GM19238 (cell line): ENCODE measurements around the gene GLP2R.
"Not testable (repeated sequence)": the region's sequence is repeated elsewhere in the genome, so short reads cannot be mapped to it uniquely, and the experiment has no call there.

Source experiments
- DNase-seq: peaks from one replicate; pipeline ENCODE4 v3.0.0; 2011; ENCODE audit warnings: low spot score; ENCODE audit not compliant: insufficient read length

The GLP2R gene

DNA sequence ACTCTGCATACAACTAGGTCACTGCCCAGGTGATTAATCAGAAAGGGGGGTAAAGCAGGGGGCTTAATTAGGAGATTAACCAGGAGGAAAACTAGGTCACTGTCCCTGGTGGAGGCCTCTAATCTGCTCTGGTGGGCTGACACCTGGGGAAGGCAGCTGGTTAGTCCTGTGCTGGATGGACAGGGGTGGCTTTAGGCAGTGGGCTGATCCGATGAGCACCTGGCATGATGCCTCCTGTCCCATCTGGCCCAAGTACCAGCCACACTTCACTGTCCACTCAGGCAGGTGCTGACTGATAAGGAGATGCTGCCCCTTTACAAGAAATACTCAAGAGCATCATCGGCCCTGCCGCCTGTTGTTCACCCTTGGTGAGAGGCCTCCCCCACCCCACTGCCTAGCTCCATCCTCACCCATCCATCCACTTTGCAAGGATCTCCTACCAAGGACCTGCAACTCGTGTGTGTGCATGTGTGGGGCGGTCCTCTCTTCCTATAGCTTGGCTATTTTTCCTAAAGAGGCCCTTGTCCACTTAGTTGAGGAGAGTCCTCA, 93.2 kb downstream of the GLP2R start:
- no peak for DNase-seq

DNA sequence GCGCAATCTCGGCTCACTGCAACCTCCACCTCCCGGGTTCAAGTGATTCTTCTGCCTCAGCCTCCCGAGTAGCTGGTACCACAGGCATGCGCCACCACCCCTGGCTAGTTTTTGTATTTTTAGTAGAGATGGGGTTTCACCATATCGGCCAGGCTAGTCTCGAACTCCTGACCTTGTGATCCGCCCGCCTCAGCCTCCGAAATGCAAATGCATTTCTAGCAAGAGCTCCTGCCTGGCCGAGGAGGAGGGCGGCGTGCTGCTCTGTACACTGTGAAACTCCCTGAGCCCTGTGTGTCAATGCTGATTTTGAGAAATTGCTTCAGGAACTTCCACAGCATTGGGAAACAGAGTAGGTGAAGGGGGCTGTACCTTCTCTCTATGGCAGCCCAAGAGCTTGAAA, 95.5 kb downstream of the GLP2R start:
- DNase-seq = not testable (repeated sequence)

DNA sequence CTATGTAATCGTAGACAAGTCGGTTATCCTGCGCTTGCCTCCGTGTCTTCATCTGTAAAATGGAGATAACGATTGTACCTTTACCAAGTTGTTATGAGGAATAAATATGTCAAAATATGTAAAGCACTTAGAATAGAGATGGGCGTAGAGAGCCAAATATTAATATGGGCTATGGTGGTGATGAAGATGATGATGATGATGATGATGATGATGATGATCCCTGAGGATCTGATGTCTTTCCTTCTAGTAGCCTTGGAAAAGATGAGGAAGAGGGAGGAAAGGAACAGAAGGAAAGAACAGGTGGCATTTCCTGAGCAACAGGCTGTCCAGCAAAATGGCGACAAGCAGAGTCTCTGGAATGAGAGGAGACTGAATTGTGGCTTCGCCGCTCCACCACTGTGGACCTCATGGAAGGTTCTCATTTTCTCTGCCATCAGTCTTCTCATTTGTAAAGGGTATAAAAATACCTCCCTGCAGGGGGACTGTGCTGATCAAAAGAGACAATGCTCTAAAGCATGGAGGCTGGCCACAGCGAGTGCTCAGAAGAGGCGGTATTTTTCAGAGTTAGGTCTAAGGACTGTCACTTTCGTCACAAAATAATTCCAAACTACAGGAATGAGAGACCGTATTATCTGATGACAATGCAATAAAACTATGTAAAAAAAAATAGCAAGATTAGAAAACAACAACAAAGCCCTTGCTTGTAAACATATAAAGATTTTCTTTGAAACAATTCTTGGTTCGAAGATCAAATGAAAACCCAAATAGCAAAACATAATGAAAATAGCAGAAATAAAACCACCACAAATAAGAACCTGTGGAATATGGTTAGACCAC, 96.5 kb downstream of the GLP2R start:
- no peak for DNase-seq

DNA sequence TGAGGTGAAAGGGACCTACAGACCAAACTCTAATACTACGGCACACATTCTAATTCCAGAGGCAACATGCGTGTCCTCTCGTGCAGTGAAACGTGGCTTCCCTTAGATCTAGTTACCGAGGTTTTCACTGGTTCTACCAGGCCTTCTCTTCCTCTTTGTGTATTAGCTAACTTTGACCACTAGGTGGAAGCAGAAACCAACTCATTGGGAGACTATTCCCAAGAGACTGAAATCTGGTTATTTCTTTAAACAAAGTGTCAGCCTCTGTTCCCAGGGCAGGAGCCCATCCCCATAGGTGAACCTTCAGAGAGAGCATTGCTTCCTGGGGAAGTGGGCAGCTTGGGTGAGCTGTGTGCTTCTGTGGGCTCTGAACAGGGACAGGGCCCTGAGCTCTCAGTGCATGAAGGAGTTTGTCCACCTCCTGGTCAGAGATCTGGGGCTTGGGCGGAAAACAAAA, 99.0 kb downstream of the GLP2R start:
- DNase-seq = peak; percentile 30

DNA sequence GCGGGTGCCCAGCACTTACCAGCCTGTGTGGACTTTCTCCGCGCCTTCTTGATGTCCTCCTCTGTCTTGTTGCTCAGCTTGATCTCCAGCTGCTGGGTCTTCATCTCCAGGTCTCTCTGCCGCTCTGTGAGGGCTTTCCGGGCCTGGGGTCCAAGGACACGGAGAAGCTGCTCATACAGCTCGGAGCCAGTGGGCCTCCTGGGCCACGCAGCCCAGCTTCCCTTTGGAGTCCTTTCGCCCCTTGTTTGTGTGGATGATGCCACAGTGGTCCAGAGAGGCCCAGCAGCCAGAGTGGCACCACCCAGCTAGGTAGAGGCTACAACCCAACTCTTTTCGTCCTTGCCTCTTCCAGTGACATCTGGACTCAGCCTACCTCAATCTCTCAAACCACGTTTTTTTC, 99.7 kb downstream of the GLP2R start:
- no peak for DNase-seq

DNA sequence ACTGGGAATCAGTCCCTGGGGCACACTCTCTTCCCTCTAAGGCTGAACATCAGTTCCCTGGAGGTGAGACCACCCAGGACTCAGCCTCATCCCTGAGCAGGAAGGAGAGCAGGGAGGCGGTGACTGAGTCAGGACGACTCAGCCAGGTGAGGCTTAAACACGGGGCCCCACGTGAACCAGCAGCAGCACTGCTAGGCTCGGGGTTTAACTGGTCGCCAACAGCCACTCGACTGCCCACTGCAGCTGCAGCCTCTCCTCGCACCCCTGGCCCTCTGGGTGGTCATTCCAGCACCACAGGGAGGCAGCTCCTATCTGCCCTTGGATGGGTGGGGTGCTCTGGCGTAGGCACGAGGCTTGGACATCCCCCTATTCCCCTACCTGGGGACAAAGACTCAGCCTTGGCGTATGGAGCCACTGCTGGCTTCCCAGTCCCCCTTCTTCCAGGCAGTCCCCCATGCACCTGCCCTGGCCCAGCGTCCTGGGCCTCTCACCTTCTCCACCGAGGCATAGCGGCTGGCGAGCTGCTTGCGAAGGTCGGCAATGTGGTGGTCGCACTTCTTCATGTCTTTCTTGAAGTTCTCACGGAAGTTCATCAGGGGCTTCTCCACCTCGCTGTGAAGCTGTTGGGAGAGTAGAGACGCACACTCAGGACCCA, 100.6 kb downstream of the GLP2R start:
- no peak for DNase-seq

DNA sequence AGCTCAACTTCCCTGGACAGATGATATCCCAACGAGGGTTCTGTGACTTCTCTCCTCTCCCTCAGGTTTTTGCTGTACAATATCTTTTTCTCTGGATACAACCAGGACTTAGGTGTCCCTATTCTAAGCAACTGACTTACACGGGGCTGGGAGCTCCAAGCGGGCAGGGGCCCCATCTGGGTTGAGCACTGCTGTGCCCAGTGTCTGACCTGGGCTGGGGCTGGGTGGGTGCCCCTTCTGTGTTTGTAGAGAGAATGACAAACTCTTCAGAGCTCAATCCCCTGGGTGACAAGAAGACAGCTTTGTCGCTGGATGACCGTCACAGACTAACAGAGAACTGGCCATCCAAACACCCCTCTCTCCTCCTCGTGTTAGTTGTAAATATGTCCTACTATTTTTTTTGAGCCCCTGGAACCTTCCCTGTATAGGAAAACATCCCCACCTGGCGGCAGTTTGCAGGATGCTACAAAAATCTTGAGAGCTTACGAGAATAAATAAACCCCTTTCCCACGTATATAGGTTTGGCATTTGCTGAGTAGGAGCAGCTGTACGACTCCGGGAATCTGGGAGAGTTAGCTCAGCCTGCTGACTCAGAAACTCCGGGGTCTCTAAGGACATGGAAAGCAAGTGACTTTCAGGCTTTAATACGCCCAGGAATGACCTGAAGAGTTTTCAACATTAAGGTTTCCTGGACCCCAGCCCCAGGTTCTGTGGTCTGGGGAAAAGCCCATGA, 103.0 kb downstream of the GLP2R start:
- DNase-seq = no peak

DNA sequence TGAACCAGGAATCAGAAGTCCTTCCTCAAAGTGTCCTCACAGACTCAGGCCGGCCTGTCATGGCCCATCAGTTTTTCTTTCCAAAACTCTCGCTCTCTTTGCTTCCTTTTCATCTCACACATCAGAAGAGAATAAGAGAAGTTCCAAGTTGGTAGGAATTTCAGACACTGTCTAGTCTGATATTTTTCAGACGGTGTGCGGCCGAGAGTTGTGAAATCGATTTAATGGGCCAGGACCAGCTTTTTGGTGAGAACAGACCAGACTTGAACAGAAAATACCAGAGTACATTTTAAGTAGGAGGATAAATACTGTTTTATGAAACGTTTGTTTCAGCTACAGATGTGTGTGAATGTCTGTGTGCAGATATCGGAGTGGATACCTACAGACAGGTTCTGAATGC, 104.1 kb downstream of the GLP2R start:
- DNase-seq = no peak

DNA sequence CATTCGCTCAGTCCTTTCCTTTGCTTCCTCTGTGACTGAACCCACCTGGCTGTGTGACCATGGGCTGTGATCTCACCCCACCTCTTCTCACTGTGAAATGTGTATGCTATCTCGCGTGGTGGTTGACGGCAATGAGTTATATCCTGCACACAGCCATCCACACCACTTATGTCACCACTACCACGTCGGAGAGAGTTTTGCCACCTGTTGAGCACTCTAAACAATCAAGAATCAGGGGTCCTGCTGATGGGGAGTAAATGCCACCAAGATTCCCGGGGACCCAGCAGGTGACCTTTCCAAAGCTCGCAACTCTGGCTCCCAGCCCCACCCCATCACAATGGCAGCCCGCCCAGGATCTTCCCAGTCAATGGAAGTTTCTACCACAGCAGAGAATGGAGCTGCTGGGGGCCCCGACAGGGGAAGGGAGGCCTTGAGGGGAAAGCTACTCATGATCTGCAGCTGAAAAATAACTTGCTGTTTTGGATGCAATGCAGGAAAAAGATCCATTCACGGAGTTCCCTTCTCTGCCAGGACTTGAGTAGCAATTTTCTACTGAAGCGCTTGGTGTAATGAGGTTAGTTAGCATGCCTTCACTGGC, 105.5 kb downstream of the GLP2R start:
- no peak for DNase-seq

DNA sequence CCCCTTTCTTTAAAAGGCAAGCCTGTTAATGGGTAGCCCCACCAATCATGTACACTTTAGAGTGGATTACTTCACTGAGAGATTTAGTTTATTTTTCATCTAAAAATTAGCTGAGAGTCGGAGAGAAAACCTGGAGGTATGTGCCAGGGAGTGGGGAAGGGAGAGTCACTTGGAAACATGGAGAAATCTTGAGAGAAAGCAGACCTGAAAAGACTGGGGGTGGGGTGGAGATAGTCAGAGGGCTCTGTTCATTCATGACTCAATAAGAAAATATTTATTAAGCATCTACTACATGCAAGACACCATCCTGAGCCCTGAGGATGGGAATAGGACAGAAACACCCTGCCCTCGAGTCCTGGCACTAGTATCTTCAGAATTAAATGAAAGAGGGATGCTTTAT, 106.8 kb downstream of the GLP2R start:
- no peak for DNase-seq

DNA sequence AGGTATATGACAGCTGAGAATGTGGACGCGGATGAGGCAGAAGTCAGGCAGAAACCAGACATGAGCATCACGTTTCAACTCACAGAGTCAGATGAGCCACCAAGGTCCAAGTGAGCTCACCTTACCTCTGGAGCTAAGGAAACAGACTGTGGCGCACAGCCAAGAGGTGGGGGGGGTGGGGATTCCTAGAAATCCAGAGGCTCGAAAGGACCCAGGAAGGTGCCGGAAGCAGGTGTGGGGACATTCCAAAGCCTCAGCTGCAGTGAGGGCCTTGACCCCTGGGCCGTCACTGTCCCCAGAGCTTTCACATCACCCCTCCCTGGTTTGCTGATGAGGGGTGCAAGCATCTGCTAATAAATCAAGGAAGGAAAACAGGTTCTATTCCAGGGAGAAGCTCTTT, 108.6 kb downstream of the GLP2R start:
- no peak for DNase-seq

DNA sequence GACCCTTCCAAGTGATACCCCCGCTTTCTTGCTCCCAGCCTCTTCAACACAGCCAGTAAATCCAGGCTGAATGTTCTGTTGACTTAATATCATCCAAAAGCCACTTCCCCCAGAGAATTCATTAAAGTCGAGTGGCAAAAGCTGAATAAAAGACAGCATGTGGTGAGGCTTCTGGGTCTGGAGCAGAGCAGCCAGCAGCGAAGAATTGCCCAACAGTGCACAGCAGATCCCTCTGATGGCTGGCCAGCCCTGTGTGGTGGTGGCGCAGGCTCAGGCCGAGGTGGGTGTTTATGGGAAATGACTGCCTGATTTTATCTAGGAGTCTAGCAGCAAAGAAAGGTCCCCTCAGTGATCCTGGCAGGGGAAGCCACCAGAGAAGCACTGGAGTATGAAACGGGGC, 109.7 kb downstream of the GLP2R start:
- no peak for DNase-seq

DNA sequence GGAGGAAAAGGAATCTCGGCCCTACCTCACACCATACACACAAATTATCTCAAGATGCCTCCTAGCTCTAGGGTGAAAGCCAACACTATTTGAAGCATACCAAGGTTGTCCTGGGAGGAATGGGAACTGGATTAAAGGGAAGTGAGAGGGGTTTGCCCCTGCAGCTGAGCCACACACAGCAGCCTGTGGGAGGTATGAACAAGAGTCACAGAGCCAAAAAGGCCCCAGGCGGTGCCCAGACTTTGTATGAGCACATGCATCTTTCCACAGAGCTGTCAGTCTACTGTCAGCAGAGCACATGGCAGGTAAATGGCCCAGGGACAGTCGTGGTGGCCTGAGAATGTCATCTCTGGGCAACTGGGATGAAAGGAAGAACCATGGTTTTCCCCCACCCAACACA, 110.4 kb downstream of the GLP2R start:
- no peak for DNase-seq

DNA sequence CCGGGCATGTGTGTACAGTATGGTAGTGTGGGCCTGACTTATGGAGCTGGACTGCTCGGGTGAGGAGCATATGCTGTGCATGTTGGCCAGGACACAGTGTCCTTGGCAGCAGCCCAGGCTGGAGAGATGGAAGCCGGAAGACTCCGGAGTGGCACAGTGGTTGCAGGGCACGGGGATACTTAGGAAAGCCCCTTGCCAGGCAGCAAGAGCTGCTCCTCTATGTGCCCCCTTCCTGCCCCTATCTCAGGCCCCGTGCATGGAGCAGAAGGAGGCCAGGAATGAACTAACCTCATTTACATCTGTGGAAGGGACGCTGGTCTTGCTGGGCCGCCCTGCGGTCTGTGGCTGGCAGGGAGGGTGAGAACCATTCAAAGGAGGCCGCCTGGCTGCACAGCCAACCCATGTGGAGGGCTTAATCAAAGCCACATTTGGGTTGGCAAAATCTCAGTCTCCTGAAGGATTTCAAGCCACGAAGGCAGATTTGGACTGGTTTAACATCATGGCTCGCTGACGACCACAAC, 111.6 kb downstream of the GLP2R start:
- no peak for DNase-seq

DNA sequence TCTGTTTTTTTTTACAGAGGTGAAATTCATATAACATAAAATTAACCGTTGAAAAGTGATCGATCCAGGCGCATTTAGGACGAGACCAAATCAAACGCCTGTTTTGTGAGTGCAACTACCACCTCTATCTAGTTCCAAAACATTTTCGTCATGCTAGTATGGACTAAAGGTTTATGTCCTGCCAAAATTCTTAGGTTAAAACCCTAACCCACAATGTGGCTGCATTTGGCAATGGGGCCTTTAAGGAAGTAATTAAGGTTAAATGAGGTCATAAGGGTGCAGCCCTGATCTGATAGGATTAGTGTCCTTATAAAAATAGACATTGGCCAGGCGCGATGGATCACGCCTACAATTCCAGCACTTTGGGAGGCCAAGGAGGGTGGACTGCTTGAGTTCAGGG, 112.2 kb downstream of the GLP2R start:
- no peak for DNase-seq

DNA sequence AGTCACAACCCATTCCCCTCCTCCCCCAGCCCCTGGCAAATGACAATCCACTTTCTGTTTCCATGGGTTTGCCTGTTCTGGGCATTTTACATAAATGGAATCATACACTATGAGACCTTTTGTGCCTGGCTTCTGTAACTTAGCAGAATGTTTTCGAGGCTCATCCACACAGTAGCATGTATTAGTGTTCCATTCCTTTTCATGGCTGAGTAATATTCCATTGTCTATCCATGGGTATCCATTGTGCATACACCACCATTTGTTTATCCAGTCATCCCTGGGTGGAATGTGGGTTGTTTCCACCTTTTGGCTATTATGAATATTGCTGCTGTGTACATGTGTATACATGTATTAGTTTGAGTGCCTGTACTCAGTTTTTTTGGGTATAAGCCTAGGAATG, 113.0 kb downstream of the GLP2R start:
- DNase-seq = no peak

DNA sequence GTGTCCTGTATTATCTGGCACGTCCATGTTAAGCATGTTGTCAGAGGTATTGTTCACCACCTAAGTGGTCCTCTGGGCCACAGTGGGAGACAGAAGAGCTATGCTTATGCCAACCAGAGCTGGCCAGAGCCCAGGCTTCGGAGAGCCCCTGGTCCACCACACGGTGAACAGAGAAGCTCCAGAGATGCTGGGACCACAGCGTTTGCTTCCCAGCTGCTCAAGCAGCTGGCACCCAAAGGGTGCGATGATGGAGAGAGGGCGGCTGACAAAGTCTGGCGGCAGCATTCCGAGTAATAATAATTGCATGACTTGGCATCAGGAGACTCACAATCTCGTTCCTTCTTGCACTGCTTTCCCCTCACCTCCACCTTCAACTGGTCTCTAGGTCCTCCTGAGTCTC, 115.1 kb downstream of the GLP2R start:
- DNase-seq = no peak

DNA sequence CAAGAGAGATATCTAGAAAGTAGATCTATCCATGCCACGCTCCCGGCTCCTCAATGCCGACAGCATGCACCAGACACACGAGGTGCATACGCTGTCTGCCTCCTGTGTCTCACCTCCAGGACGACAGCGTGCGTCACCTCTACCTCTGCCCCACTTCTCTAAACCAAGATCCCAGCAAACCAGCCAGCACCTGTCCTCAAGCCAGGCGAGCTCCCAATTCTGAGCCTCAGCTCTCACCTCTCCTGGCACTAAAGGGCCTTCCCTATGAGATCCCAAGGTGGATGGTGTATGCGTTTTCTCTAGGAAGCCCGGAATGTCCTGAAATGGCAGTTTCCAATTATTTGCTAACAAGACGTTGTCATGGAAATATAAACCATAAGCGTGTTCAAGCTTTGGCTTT, 115.6 kb downstream of the GLP2R start:
- no peak for DNase-seq
